ENCODE measurements around the gene SORL1. TPM values are rescaled to one million over a fixed set of nuclear protein-coding genes. Genes with fewer than 3 reads are reported as not detected.

Gene SORL1
- polyA plus RNA-seq, 1 donor from 2014 or later, result 6.5 TPM

GRCh38 chr11:121583825-121584224 is 131.7 kb downstream of the SORL1 start:
- Histone ChIP-seq H3K9me3 (ENCODE audit: low read length) (peaks cover 4% of the 10 kb centered on the region), H4K20me1 (ENCODE audit: insufficient read depth) (no peaks in the 10 kb centered on the region), H3K4me3 (ENCODE audit: low read length) (no peak overlapping the region), H3K79me2 (replicated peaks; ENCODE audit: insufficient read depth, low read length) (no peaks in the 10 kb centered on the region), H3K9me2 (ENCODE audit: insufficient read depth, low read length) (no peaks in the 10 kb centered on the region), H2AFZ (ENCODE audit: low read depth, low read length) (no peak overlapping the region), H3K27me3 (ENCODE audit: insufficient read depth, low read depth, low read length) (no peaks in the 10 kb centered on the region), H3K36me3 (ENCODE audit: insufficient read depth, low read length) (no peaks in the 10 kb centered on the region), H3F3A (ENCODE audit: insufficient read depth, low read length, poor library complexity, severe bottlenecking) (no peaks in the 10 kb centered on the region), H3K9ac (ENCODE audit: low read length) (no peak overlapping the region), H3K4me2 (ENCODE audit: low read length) (no peak overlapping the region), H3K27ac (ENCODE audit: low read length) (no peak overlapping the region)
- TF ChIP-seq EP300 (conservative IDR thresholded peaks at IDR 0.05; ENCODE audit: poor library complexity, severe bottlenecking) (no peak), MXI1 (conservative IDR thresholded peaks at IDR 0.05; ENCODE audit: poor library complexity, severe bottlenecking) (no peak), SMC3 (conservative IDR thresholded peaks at IDR 0.05; ENCODE audit: poor library complexity) (no peak), POLR2AphosphoS5 (IDR thresholded peaks at IDR 0.05) (no peak), TAF1 (IDR thresholded peaks at IDR 0.05; ENCODE audit: low read depth) (no peak), EZH2 (IDR thresholded peaks at IDR 0.05; ENCODE audit: borderline replicate concordance, insufficient read depth, low read length, poor library complexity, severe bottlenecking) (no peak), RAD21 (conservative IDR thresholded peaks at IDR 0.05) (no peak)
- TF ChIP-seq, protein P1, sequence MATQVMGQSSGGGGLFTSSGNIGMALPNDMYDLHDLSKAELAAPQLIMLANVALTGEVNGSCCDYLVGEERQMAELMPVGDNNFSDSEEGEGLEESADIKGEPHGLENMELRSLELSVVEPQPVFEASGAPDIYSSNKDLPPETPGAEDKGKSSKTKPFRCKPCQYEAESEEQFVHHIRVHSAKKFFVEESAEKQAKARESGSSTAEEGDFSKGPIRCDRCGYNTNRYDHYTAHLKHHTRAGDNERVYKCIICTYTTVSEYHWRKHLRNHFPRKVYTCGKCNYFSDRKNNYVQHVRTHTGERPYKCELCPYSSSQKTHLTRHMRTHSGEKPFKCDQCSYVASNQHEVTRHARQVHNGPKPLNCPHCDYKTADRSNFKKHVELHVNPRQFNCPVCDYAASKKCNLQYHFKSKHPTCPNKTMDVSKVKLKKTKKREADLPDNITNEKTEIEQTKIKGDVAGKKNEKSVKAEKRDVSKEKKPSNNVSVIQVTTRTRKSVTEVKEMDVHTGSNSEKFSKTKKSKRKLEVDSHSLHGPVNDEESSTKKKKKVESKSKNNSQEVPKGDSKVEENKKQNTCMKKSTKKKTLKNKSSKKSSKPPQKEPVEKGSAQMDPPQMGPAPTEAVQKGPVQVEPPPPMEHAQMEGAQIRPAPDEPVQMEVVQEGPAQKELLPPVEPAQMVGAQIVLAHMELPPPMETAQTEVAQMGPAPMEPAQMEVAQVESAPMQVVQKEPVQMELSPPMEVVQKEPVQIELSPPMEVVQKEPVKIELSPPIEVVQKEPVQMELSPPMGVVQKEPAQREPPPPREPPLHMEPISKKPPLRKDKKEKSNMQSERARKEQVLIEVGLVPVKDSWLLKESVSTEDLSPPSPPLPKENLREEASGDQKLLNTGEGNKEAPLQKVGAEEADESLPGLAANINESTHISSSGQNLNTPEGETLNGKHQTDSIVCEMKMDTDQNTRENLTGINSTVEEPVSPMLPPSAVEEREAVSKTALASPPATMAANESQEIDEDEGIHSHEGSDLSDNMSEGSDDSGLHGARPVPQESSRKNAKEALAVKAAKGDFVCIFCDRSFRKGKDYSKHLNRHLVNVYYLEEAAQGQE (IDR thresholded peaks at IDR 0.05; ENCODE audit: borderline replicate concordance), result no peak
- TF ChIP-seq, protein P2, sequence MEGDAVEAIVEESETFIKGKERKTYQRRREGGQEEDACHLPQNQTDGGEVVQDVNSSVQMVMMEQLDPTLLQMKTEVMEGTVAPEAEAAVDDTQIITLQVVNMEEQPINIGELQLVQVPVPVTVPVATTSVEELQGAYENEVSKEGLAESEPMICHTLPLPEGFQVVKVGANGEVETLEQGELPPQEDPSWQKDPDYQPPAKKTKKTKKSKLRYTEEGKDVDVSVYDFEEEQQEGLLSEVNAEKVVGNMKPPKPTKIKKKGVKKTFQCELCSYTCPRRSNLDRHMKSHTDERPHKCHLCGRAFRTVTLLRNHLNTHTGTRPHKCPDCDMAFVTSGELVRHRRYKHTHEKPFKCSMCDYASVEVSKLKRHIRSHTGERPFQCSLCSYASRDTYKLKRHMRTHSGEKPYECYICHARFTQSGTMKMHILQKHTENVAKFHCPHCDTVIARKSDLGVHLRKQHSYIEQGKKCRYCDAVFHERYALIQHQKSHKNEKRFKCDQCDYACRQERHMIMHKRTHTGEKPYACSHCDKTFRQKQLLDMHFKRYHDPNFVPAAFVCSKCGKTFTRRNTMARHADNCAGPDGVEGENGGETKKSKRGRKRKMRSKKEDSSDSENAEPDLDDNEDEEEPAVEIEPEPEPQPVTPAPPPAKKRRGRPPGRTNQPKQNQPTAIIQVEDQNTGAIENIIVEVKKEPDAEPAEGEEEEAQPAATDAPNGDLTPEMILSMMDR (IDR thresholded peaks at IDR 0.05; ENCODE audit: poor library complexity, severe bottlenecking), result no peak

DNA sequence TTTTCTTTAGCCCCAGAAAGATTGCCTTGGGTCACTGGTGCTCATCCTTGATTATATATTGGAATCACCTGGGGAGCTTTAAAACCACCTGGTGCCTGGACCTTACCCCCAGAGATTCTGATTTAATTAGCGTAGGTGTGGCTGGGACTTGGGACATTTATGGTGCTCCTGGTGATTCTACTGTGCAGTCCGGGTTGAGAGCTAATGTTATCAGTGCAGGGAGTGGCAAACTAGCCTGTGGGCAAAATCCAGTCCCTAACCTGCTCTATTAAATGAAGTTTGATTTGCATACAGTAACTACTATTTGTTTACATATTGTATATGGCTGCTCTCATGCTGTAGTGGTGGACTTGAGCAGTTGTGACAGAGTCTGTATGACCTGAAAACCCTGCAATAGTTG is 134.6 kb downstream of the SORL1 start:
- Histone ChIP-seq H4K20me1 (ENCODE audit: insufficient read depth) (no peaks in the 10 kb centered on the region), H3F3A (ENCODE audit: insufficient read depth, low read length, poor library complexity, severe bottlenecking) (no peaks in the 10 kb centered on the region), H3K9me2 (ENCODE audit: insufficient read depth, low read length) (no peaks in the 10 kb centered on the region), H3K4me2 (ENCODE audit: low read length) (no peak overlapping the region), H3K9me3 (ENCODE audit: low read length) (no peaks in the 10 kb centered on the region), H3K9ac (ENCODE audit: low read length) (no peak overlapping the region), H3K79me2 (replicated peaks; ENCODE audit: insufficient read depth, low read length) (no peaks in the 10 kb centered on the region), H3K4me3 (ENCODE audit: low read length) (no peak overlapping the region), H3K27me3 (ENCODE audit: insufficient read depth, low read depth, low read length) (no peaks in the 10 kb centered on the region), H3K27ac (ENCODE audit: low read length) (no peak overlapping the region), H2AFZ (ENCODE audit: low read depth, low read length) (no peak overlapping the region), H3K36me3 (ENCODE audit: insufficient read depth, low read length) (no peaks in the 10 kb centered on the region)
- TF ChIP-seq MXI1 (conservative IDR thresholded peaks at IDR 0.05; ENCODE audit: poor library complexity, severe bottlenecking), result no peak
- no peak for TF ChIP-seq POLR2AphosphoS5 (IDR thresholded peaks at IDR 0.05)
- no peak for TF ChIP-seq EZH2 (IDR thresholded peaks at IDR 0.05; ENCODE audit: borderline replicate concordance, insufficient read depth, low read length, poor library complexity, severe bottlenecking)
- TF ChIP-seq EP300 (conservative IDR thresholded peaks at IDR 0.05; ENCODE audit: poor library complexity, severe bottlenecking), result no peak
- TF ChIP-seq, protein P2 (IDR thresholded peaks at IDR 0.05; ENCODE audit: poor library complexity, severe bottlenecking), result no peak
- no peak for TF ChIP-seq SMC3 (conservative IDR thresholded peaks at IDR 0.05; ENCODE audit: poor library complexity)
- TF ChIP-seq RAD21 (conservative IDR thresholded peaks at IDR 0.05), result no peak
- TF ChIP-seq, protein P1 (IDR thresholded peaks at IDR 0.05; ENCODE audit: borderline replicate concordance), result no peak
- TF ChIP-seq TAF1 (IDR thresholded peaks at IDR 0.05; ENCODE audit: low read depth), result no peak

All from neural cell (in vitro differentiated cells).